SK-N-SH (cell line): ENCODE data around the gene DHCR24. TPM values are rescaled to one million over a fixed set of nuclear protein-coding genes. Genes with fewer than 3 reads are reported as not detected.

Source experiments
- CTCF ChIA-PET: fragments of 300-600, 350-600 bp; formaldehyde crosslinking; extraction: SDS; loops from one replicate; lab custom pipeline; 2021; lab: Yijun Ruan, JAX
- POLR2A ChIA-PET: fragments of 350-600 bp; sonication (Branson Sonifier 250); formaldehyde crosslinking; extraction: SDS; loops from one replicate; lab custom pipeline; 2020; ENCODE audit warnings: antibody characterized with exemption, inconsistent platforms; lab: Yijun Ruan, JAX
- DNase-seq: peaks from one replicate; pipeline ENCODE4 v3.0.0; 2012
- H2AFZ ChIP-seq: fragments of 200-600 bp; sonication (generic); 2 replicates; pipeline ENCODE4 v1.8.1; 2016; ENCODE audit warnings: antibody characterized with exemption, mild to moderate bottlenecking, low read depth
- H3F3A ChIP-seq: fragments of 200-600 bp; sonication (generic); replicated peaks from 2 replicates; pipeline ENCODE3; 2016; ENCODE audit warnings: antibody characterized with exemption, mild to moderate bottlenecking; ENCODE audit not compliant: insufficient read depth
- H3K27ac ChIP-seq, 2 experiments: fragments of 200-500 bp in 1 of 2; fragments of 200-600 bp in 1 of 2; sonication (Bioruptor generic) in 1 of 2; sonication (generic), shearing (Covaris generic) in 1 of 2; 2 replicates each; pipeline versions ENCODE4 v1.5.1 to v1.6.1; 2014 to 2016; ENCODE audit warnings: low read depth in 2 of 2, inconsistent platforms in 1 of 2, low read length in 1 of 2, mild to moderate bottlenecking in 1 of 2, mixed read lengths in 1 of 2
- H3K27me3 ChIP-seq: fragments of 200-600 bp; sonication (generic), shearing (Covaris generic); 2 replicates; pipeline ENCODE4 v1.6.1; 2016; ENCODE audit warnings: mixed run types; ENCODE audit not compliant: insufficient read depth
- H3K36me3 ChIP-seq, 2 experiments: fragments of 200-500 bp in 1 of 2; fragments of 200-600 bp in 1 of 2; sonication (Bioruptor generic) in 1 of 2; sonication (generic) in 1 of 2; replicated peaks in 1 of 2; 2 replicates each; pipeline versions ENCODE3 to v1.5.1; 2014 to 2016; ENCODE audit warnings: low read length in 1 of 2, mild to moderate bottlenecking in 1 of 2; ENCODE audit not compliant: insufficient read depth in 2 of 2, control insufficient read depth in 1 of 2
- H3K4me1 ChIP-seq, 2 experiments: fragments of 200-500 bp in 1 of 2; fragments of 200-600 bp in 1 of 2; sonication (Bioruptor generic) in 1 of 2; sonication (generic), shearing (Covaris generic) in 1 of 2; 2 replicates each; pipeline versions ENCODE4 v1.5.1 to v1.6.1; 2014 to 2016; ENCODE audit warnings: low read depth in 1 of 2, low read length in 1 of 2, mixed run types in 1 of 2; ENCODE audit not compliant: insufficient read depth in 2 of 2, control insufficient read depth in 1 of 2
- H3K4me2 ChIP-seq: fragments of 200-600 bp; sonication (generic), shearing (Covaris generic); 2 replicates; pipeline ENCODE4 v1.6.1; 2017; ENCODE audit warnings: mixed run types
- H3K4me3 ChIP-seq, 2 experiments: fragments of 200-500 bp in 1 of 2; fragments of 200-600 bp in 1 of 2; sonication (Bioruptor generic) in 1 of 2; sonication (generic), shearing (Covaris generic) in 1 of 2; 2 replicates each; pipeline versions ENCODE4 v1.5.1 to v1.8.1; 2014 to 2016; ENCODE audit warnings: low read depth in 2 of 2, inconsistent platforms in 1 of 2, low read length in 1 of 2, mild to moderate bottlenecking in 1 of 2, mixed read lengths in 1 of 2, moderate library complexity in 1 of 2
- H3K79me2 ChIP-seq: fragments of 200-600 bp; sonication (generic); 2 replicates; pipeline ENCODE4 v1.8.1; 2017; ENCODE audit warnings: mild to moderate bottlenecking; ENCODE audit not compliant: insufficient read depth
- H3K9ac ChIP-seq: fragments of 200-600 bp; sonication (generic); 2 replicates; pipeline ENCODE4 v1.6.1; 2017; ENCODE audit warnings: mixed run types
- H3K9me2 ChIP-seq: fragments of 200-600 bp; sonication (generic); 2 replicates; pipeline ENCODE4 v1.6.1; 2017; ENCODE audit warnings: mixed run types
- H3K9me3 ChIP-seq: fragments of 200-600 bp; sonication (generic); 2 replicates; pipeline ENCODE4 v1.6.1; 2017; ENCODE audit warnings: mixed run types, mild to moderate bottlenecking, moderate library complexity
- H4K20me1 ChIP-seq: fragments of 200-600 bp; sonication (generic); 2 replicates; pipeline ENCODE4 v1.6.1; 2017; ENCODE audit warnings: mild to moderate bottlenecking, mixed run types; ENCODE audit not compliant: insufficient read depth
- CHD2 ChIP-seq: fragments of 150-350 bp; IDR thresholded peaks from 2 replicates; pipeline ENCODE4 v1.6.1; 2018; ENCODE audit warnings: low read length; ENCODE audit not compliant: partially characterized antibody
- CTCF ChIP-seq: fragments of 200-600 bp; sonication (generic); IDR thresholded peaks from 2 replicates; pipeline ENCODE4 v1.6.1; 2017; ENCODE audit warnings: antibody characterized with exemption, mild to moderate bottlenecking, moderate library complexity
- ELF1 ChIP-seq: IDR thresholded peaks from 2 replicates; pipeline ENCODE4 v1.4.0; 2012
- EP300 ChIP-seq, 2 experiments: IDR thresholded peaks; 2 replicates each; pipeline versions ENCODE4 v1.4.0 to v1.6.1; 2012; ENCODE audit warnings: borderline replicate concordance in 1 of 2, low read depth in 1 of 2, low read length in 1 of 2
- FOSL2 ChIP-seq: IDR thresholded peaks from 2 replicates; pipeline ENCODE4 v1.4.0; 2012; ENCODE audit warnings: low read depth, mild to moderate bottlenecking, moderate library complexity, borderline replicate concordance
- FOXM1 ChIP-seq: IDR thresholded peaks from 2 replicates; pipeline ENCODE4 v1.4.0; 2012; ENCODE audit warnings: low read depth, mild to moderate bottlenecking
- IRF3 ChIP-seq: fragments of 150-350 bp; IDR thresholded peaks from 2 replicates; pipeline ENCODE4 v1.6.1; 2016; ENCODE audit warnings: mild to moderate bottlenecking, low read depth, low read length
- JUND ChIP-seq: IDR thresholded peaks from 2 replicates; pipeline ENCODE4 v1.4.0; 2012
- MAX ChIP-seq: IDR thresholded peaks from 2 replicates; pipeline ENCODE4 v1.4.0; 2012; ENCODE audit warnings: low read depth
- MXI1 ChIP-seq: IDR thresholded peaks from 2 replicates; pipeline ENCODE4 v1.6.1; 2012; ENCODE audit warnings: mild to moderate bottlenecking, low read depth, low read length, improper control_type of control experiment
- NFIC ChIP-seq: IDR thresholded peaks from 2 replicates; pipeline ENCODE4 v1.4.0; 2012; ENCODE audit warnings: borderline replicate concordance
- POLR2AphosphoS5 ChIP-seq: IDR thresholded peaks from 2 replicates; pipeline ENCODE4 v1.6.1; 2012; ENCODE audit warnings: low read depth, low read length
- RAD21 ChIP-seq: IDR thresholded peaks from 2 replicates; pipeline ENCODE4 v1.6.1; 2012; ENCODE audit warnings: mild to moderate bottlenecking, low read length
- SMC3 ChIP-seq: IDR thresholded peaks from 2 replicates; pipeline ENCODE4 v1.6.1; 2012; ENCODE audit warnings: low read depth, low read length, improper control_type of control experiment
- TAF1 ChIP-seq: IDR thresholded peaks from 2 replicates; pipeline ENCODE4 v1.6.1; 2012; ENCODE audit warnings: low read depth, mild to moderate bottlenecking, low read length, moderate library complexity, borderline replicate concordance
- TCF12 ChIP-seq: IDR thresholded peaks from 2 replicates; pipeline ENCODE4 v1.4.0; 2012
- USF1 ChIP-seq: IDR thresholded peaks from 2 replicates; pipeline ENCODE4 v1.4.0; 2012; ENCODE audit warnings: low read depth, borderline replicate concordance
- YY1 ChIP-seq: IDR thresholded peaks from 2 replicates; pipeline ENCODE4 v1.4.0; 2012; ENCODE audit warnings: low read depth, mild to moderate bottlenecking
- ZBTB33 ChIP-seq: IDR thresholded peaks from 2 replicates; pipeline ENCODE4 v1.4.0; 2012; ENCODE audit warnings: low read depth, borderline replicate concordance
- WGBS: methylation state at CpG from one replicate; pipeline ENCODE4 v1.1.6; 2017; ENCODE audit warnings: low lambda C conversion rate; 5-methylcytosine and 5-hydroxymethylcytosine counted together
- polyA plus RNA-seq, 3 experiments: library from polyadenylated mRNA; depleted of rRNA; stranded (reverse); fragments of >200 nt; gene quantifications; 2 replicates each; pipeline ENCODE4 v1.2.3, GENCODE V29; 2012

The DHCR24 gene
- polyA plus RNA-seq, 1 of the 3 experiments (the other 2 are of a cell fraction) = 4.3 TPM

- H3K79me2 ChIP-seq = no peaks in the 10 kb centered on the region
- H3K4me2 ChIP-seq = no peak overlapping the region
- no peak overlapping the region for H3K9ac ChIP-seq
- no peaks in the 10 kb centered on the region for H3K27me3 ChIP-seq
- no peaks in the 10 kb centered on the region for H3K9me3 ChIP-seq
- H3K4me3 ChIP-seq = no peak overlapping the region
- no peaks in the 10 kb centered on the region for H3K9me2 ChIP-seq
- H3F3A ChIP-seq = no peaks in the 10 kb centered on the region
- 55% methylated on average over 5 of the region's 5 CpGs for WGBS
- no peaks in the 10 kb centered on the region for H4K20me1 ChIP-seq
- H2AFZ ChIP-seq = no peak overlapping the region
- no peaks in the 10 kb centered on the region for H3K36me3 ChIP-seq
- H3K4me1 ChIP-seq = no peaks in the 10 kb centered on the region
- no peak for DNase-seq
- CTCF ChIA-PET = interaction anchor here (0.7 to 1.2 kb wide), 3 partner anchors 28 to 55 kb away, joined by 3 read pairs; no protein-coding TSS in a partner anchor
- POLR2A ChIA-PET = interaction anchor here (0.6 kb wide), 1 partner anchor 1914 kb away, joined by 3 read pairs; no protein-coding TSS in a partner anchor
- H3K27ac ChIP-seq = no peak overlapping the region
- TF ChIP-seq MAX (no peak), USF1 (no peak), JUND (no peak), TCF12 (peak; percentile 21; the same call in 1 of the 2 replicates)
Measured at GRCh38 chr1:54850069-54850730, 36.8 kb downstream of the DHCR24 start.

GRCh38 chr1:54849219-54850068 lies 37.6 kb downstream of the DHCR24 start:
- ChIA-PET POLR2A (no interaction called here), CTCF (interaction anchor here (1.2 kb wide), 1 partner anchor 54 kb away, joined by 3 read pairs; no protein-coding TSS in a partner anchor)
- no peak overlapping the region for H3K4me3 ChIP-seq
- H3K9me3 ChIP-seq = no peaks in the 10 kb centered on the region
- no peaks in the 10 kb centered on the region for H3K9me2 ChIP-seq
- 90% methylated on average over 6 of the region's 6 CpGs for WGBS
- no peak overlapping the region for H3K4me2 ChIP-seq
- H3K27ac ChIP-seq = no peak overlapping the region
- no peak overlapping the region for H3K9ac ChIP-seq
- H3K36me3 ChIP-seq = no peaks in the 10 kb centered on the region
- H3K27me3 ChIP-seq = no peaks in the 10 kb centered on the region
- H3K4me1 ChIP-seq = no peaks in the 10 kb centered on the region
- H3K79me2 ChIP-seq = no peaks in the 10 kb centered on the region
- H3F3A ChIP-seq = no peaks in the 10 kb centered on the region
- H2AFZ ChIP-seq = no peak overlapping the region
- H4K20me1 ChIP-seq = no peaks in the 10 kb centered on the region
- no peak for DNase-seq
- TF ChIP-seq EP300 (IDR thresholded peaks at IDR 0.05; ENCODE audit: borderline replicate concordance in 1 of 2, low read depth in 1 of 2, low read length in 1 of 2) (no peak), IRF3 (no peak), ZBTB33 (no peak), MAX (no peak), NFIC (no peak), MXI1 (no peak), CTCF (no peak), CHD2 (no peak), FOSL2 (no peak), POLR2AphosphoS5 (no peak), RAD21 (no peak), FOXM1 (no peak), ELF1 (no peak), YY1 (no peak), TAF1 (no peak), SMC3 (no peak)
